ENCODE results near the gene HSPG2. TPM values are rescaled to one million over a fixed set of nuclear protein-coding genes. Genes with fewer than 3 reads are reported as not detected.

Gene HSPG2
- total and polyA plus RNA-seq, 2 of the 8 experiments (the other 6 are each of a cell fraction or from before 2014, with no cell fraction given): 17.8 to 111 TPM

- no peak overlapping the region for H2BK5ac ChIP-seq (ENCODE audit: low read depth, low read length)
- H3K4me2 ChIP-seq (ENCODE audit: insufficient read depth in 1 of 2, low read depth in 2 of 2, low read length in 2 of 2): no peak overlapping the region
- 91% methylated on average over 13 of the region's 13 CpGs; no CpG with 5 or more reads in 1 of the 2 experiments for WGBS, 2 experiments (ENCODE audit: extremely low coverage in 1 of 2, insufficient coverage in 1 of 2, insufficient read length in 1 of 2, insufficient replicate concordance in 2 of 2, low coverage in 1 of 2, low lambda C conversion rate in 2 of 2, missing lambda C conversion rate in 1 of 2)
- H3K56ac ChIP-seq (replicated peaks; ENCODE audit: insufficient read length, low read depth, low read length): no peak overlapping the region
- ChIA-PET POLR2A (ENCODE audit: partially characterized antibody) (no interaction called here), CTCF (ENCODE audit: partially characterized antibody) (interaction anchor here (0.9 to 1.4 kb wide), 2 partner anchors 17 to 26 kb away, joined by 3 to 4 read pairs; no protein-coding TSS in a partner anchor)
- H3K79me2 ChIP-seq (ENCODE audit: control insufficient read depth in 1 of 2, insufficient read depth in 2 of 2, low read length in 2 of 2): no peaks in the 10 kb centered on the region
- H3K18ac ChIP-seq (ENCODE audit: extremely low read depth, low read length): no peak overlapping the region
- no peak overlapping the region for H3K14ac ChIP-seq (ENCODE audit: insufficient read length)
- no peak overlapping the region for H3K4me3 ChIP-seq (ENCODE audit: extremely low read depth in 1 of 4, insufficient read depth in 2 of 4, low read depth in 3 of 4, low read length in 4 of 4)
- H3K23ac ChIP-seq (ENCODE audit: insufficient read length): no peak overlapping the region
- no peak overlapping the region for H3K27ac ChIP-seq (ENCODE audit: low read depth, low read length)
- H3K4me1 ChIP-seq (replicated peaks in 1 of 4; ENCODE audit: control insufficient read depth in 3 of 4, insufficient read depth in 4 of 4, low read length in 3 of 4): no peaks in the 10 kb centered on the region
- H4K20me1 ChIP-seq (replicated peaks in 1 of 2; ENCODE audit: control insufficient read depth in 1 of 2, insufficient read depth in 2 of 2, low read length in 2 of 2): peaks cover 0 to 6% of the 10 kb centered on the region in 2 experiments
- H4K8ac ChIP-seq (ENCODE audit: extremely low read depth, insufficient read depth, low read length): no peak overlapping the region
- H3K9me3 ChIP-seq (ENCODE audit: insufficient read depth in 2 of 2, low read depth in 1 of 2, low read length in 1 of 2): no peaks in the 10 kb centered on the region
- H2BK12ac ChIP-seq (ENCODE audit: low read depth, low read length): no peak overlapping the region
- no peaks in the 10 kb centered on the region for H3K79me1 ChIP-seq (ENCODE audit: low read depth, low read length)
- H3K4ac ChIP-seq (replicated peaks; ENCODE audit: insufficient read length, low read depth, low read length): no peak overlapping the region
- no peak overlapping the region for H4K91ac ChIP-seq (replicated peaks; ENCODE audit: insufficient read length, low read length)
- no peak for TF ChIP-seq EGR1 (IDR thresholded peaks at IDR 0.05; ENCODE audit: borderline replicate concordance, low read depth, low read length)
- no peak for TF ChIP-seq SAP30 (IDR thresholded peaks at IDR 0.05; ENCODE audit: insufficient read depth, insufficient replicate concordance, low read length)
- TF ChIP-seq SP2 (IDR thresholded peaks at IDR 0.05; ENCODE audit: low read length): no peak
- TF ChIP-seq ATF2 (IDR thresholded peaks at IDR 0.05; ENCODE audit: low read length): no peak
- TF ChIP-seq TAF1 (IDR thresholded peaks at IDR 0.05; ENCODE audit: low read depth, low read length): no peak
- TF ChIP-seq TAF7 (optimal IDR thresholded peaks at IDR 0.05; ENCODE audit: borderline replicate concordance, low read depth, low read length): no peak
- TF ChIP-seq NANOG (IDR thresholded peaks at IDR 0.05; ENCODE audit: insufficient read depth, low read depth, low read length, poor library complexity, severe bottlenecking): no peak
- no peak overlapping the region for H2BK20ac ChIP-seq (ENCODE audit: low read length)
- no peak for FAIRE-seq
- no peak overlapping the region for H2BK120ac ChIP-seq (replicated peaks; ENCODE audit: low read depth, low read length)
- no peak overlapping the region for H2BK15ac ChIP-seq (ENCODE audit: low read length)
- no peak overlapping the region for H4K5ac ChIP-seq (ENCODE audit: insufficient read length, low read depth, low read length)
- no peak overlapping the region for H3K9ac ChIP-seq (replicated peaks in 1 of 4; ENCODE audit: extremely low read depth in 1 of 4, low read depth in 3 of 4, low read length in 3 of 4)
- H3K27me3 ChIP-seq (replicated peaks in 1 of 4; ENCODE audit: control insufficient read depth in 3 of 4, extremely low read depth in 1 of 4, insufficient read depth in 3 of 4, low read length in 3 of 4): no peaks in the 10 kb centered on the region
- H3K23me2 ChIP-seq (ENCODE audit: low read depth, low read length): no peaks in the 10 kb centered on the region; the same call in 1 of the 2 replicates
- peaks cover 14 to 49% (median 44%) of the 10 kb centered on the region in 4 experiments; a peak in 7 of 8 replicates for H3K36me3 ChIP-seq (ENCODE audit: control insufficient read depth in 2 of 4, insufficient read depth in 4 of 4, low read length in 3 of 4)
- no peak for DNase-seq (ENCODE audit: low read depth in 1 of 2, low spot score in 2 of 2)
- no peak overlapping the region for H2AFZ ChIP-seq (ENCODE audit: low read length)
- H2AK5ac ChIP-seq (ENCODE audit: low read depth, low read length): no peak overlapping the region
These were observed 96.1 kb downstream of the HSPG2 start for GRCh38 chr1:21840981-21841380.
